Esophagus muscularis mucosa (tissue), 3 donors: Measurements from ENCODE around the gene MTPN.

ENCODE experiments used
- CTCF ChIP-seq, 3 experiments: fragments of 200-600 bp in 2 of 3; fragments of 450-650 bp in 1 of 3; sonication (generic) in 2 of 3; IDR thresholded peaks; one replicate each; pipeline ENCODE4 v1.5.1; 2017 to 2019; ENCODE audit warnings: antibody characterized with exemption in 3 of 3, mild to moderate bottlenecking in 2 of 3, moderate library complexity in 1 of 3
- POLR2A ChIP-seq: fragments of 450-650 bp; IDR thresholded peaks from one replicate; pipeline ENCODE4 v1.6.1; 2017; ENCODE audit warnings: antibody characterized with exemption, moderate library complexity, mild to moderate bottlenecking, low read depth
- POLR2AphosphoS5 ChIP-seq, 2 donors: sonication (generic); formaldehyde crosslinking; IDR thresholded peaks; one replicate each; pipeline ENCODE4 v1.6.1; 2017; ENCODE audit warnings: antibody characterized with exemption in 2 of 2

GRCh38 chr7:135878284-135878683 is 98.9 kb downstream of the MTPN start:
- TF ChIP-seq CTCF (IDR thresholded peaks at IDR 0.05) (no peak), POLR2A (no peak), POLR2AphosphoS5 (IDR thresholded peaks at IDR 0.05) (no peak)
